IMR-90 (cell line): ENCODE data around the gene SAA4. TPM values are rescaled to one million over a fixed set of nuclear protein-coding genes. Genes with fewer than 3 reads are reported as not detected.
"Not testable (repeated sequence)": the region's sequence is repeated elsewhere in the genome, so short reads cannot be mapped to it uniquely, and the experiment has no call there.

Experiments used
- ATAC-seq: fragments of 200-7000 bp; cut with Tn5 transposase; 2 replicates; pipeline ENCODE4 v1.9.1; 2020; ENCODE audit warnings: low read depth, mild to moderate bottlenecking, moderate library complexity
- BruUV-seq: library from RNA; stranded (reverse); fragments of 400-500 nt; replicated peaks from 2 replicates; lab custom pipeline; 2021; lab: Mats Ljungman, UMichigan
- CTCF ChIA-PET: fragments of 300-600 bp; formaldehyde crosslinking; extraction: SDS; loops from one replicate; lab custom pipeline; 2021; ENCODE audit warnings: antibody characterized with exemption; lab: Yijun Ruan, JAX
- POLR2A ChIA-PET: fragments of 300-600 bp; sonication (Branson Sonifier 250); formaldehyde crosslinking; loops from one replicate; lab custom pipeline; 2022; ENCODE audit warnings: antibody characterized with exemption; ENCODE audit not compliant: unreplicated experiment; lab: Charles Lee
- DNase-seq: peaks from one replicate; pipeline ENCODE4 v3.0.0; 2013
- H2AFZ ChIP-seq: replicated peaks from 2 replicates; pipeline ENCODE3; 2013; ENCODE audit warnings: low read length, mild to moderate bottlenecking; ENCODE audit not compliant: poor library complexity
- H2AK5ac ChIP-seq: 2 replicates; pipeline ENCODE4 v1.6.1; 2013; ENCODE audit warnings: low read depth, low read length, inconsistent platforms
- H2AK9ac ChIP-seq: replicated peaks from 2 replicates; pipeline ENCODE3; 2013; ENCODE audit warnings: mild to moderate bottlenecking, low read depth, low read length, moderate library complexity; ENCODE audit not compliant: poor library complexity
- H2BK120ac ChIP-seq: 2 replicates; pipeline ENCODE4 v1.6.1; 2013; ENCODE audit warnings: low read depth, low read length, inconsistent platforms
- H2BK15ac ChIP-seq: 3 replicates; pipeline ENCODE4 v1.6.1; 2013; ENCODE audit warnings: low read depth, low read length, inconsistent platforms
- H2BK20ac ChIP-seq: 2 replicates; pipeline ENCODE4 v1.6.1; 2013; ENCODE audit warnings: low read depth, mild to moderate bottlenecking, inconsistent platforms, low read length, moderate library complexity
- H2BK5ac ChIP-seq: 2 replicates; pipeline ENCODE4 v1.6.1; 2013; ENCODE audit warnings: mild to moderate bottlenecking, low read depth, low read length, inconsistent platforms; ENCODE audit not compliant: poor library complexity, severe bottlenecking
- H3K14ac ChIP-seq: replicated peaks from 2 replicates; pipeline ENCODE4 v1.6.1; 2013; ENCODE audit warnings: low read depth, low read length, inconsistent platforms
- H3K18ac ChIP-seq: 2 replicates; pipeline ENCODE4 v1.6.1; 2013; ENCODE audit warnings: low read depth, low read length, control low read depth
- H3K23ac ChIP-seq: 2 replicates; pipeline ENCODE4 v1.6.1; 2013; ENCODE audit warnings: low read depth, low read length, inconsistent platforms
- H3K27ac ChIP-seq: 2 replicates; pipeline ENCODE4 v1.5.1; 2013; ENCODE audit warnings: mild to moderate bottlenecking, control low read depth, low read length; ENCODE audit not compliant: insufficient read depth
- H3K27me3 ChIP-seq: 2 replicates; pipeline ENCODE4 v1.6.1; 2013; ENCODE audit warnings: low read length; ENCODE audit not compliant: control insufficient read depth, insufficient read depth
- H3K36me3 ChIP-seq: 2 replicates; pipeline ENCODE4 v1.6.1; 2013; ENCODE audit warnings: low read length, mixed read lengths; ENCODE audit not compliant: control insufficient read depth, insufficient read depth
- H3K4ac ChIP-seq: 2 replicates; pipeline ENCODE4 v1.6.1; 2013; ENCODE audit warnings: low read depth, low read length, inconsistent platforms
- H3K4me1 ChIP-seq: 2 replicates; pipeline ENCODE4 v1.6.1; 2013; ENCODE audit warnings: low read length, mixed read lengths; ENCODE audit not compliant: control insufficient read depth, insufficient read depth
- H3K4me2 ChIP-seq: 2 replicates; pipeline ENCODE4 v1.6.1; 2013; ENCODE audit warnings: low read depth, mild to moderate bottlenecking, control low read depth, low read length, moderate library complexity
- H3K4me3 ChIP-seq: 2 replicates; pipeline ENCODE4 v1.5.1; 2013; ENCODE audit warnings: low read depth, mild to moderate bottlenecking, control low read depth, low read length, moderate library complexity; ENCODE audit not compliant: insufficient read depth
- H3K56ac ChIP-seq: 2 replicates; pipeline ENCODE4 v1.6.1; 2013; ENCODE audit warnings: low read length, inconsistent platforms; ENCODE audit not compliant: insufficient read depth; ENCODE audit errors: extremely low read depth
- H3K79me1 ChIP-seq, 2 experiments: 2 replicates each; pipeline ENCODE4 v1.6.1; 2013; ENCODE audit warnings: low read length in 2 of 2, inconsistent platforms in 1 of 2, low read depth in 1 of 2
- H3K9ac ChIP-seq: 2 replicates; pipeline ENCODE4 v1.6.1; 2013; ENCODE audit warnings: low read depth, low read length, control low read depth
- H3K9me1 ChIP-seq: 2 replicates; pipeline ENCODE4 v1.6.1; 2013; ENCODE audit warnings: low read length, inconsistent platforms; ENCODE audit not compliant: insufficient read depth
- H3K9me3 ChIP-seq: 2 replicates; pipeline ENCODE4 v1.6.1; 2013; ENCODE audit warnings: low read length; ENCODE audit not compliant: control insufficient read depth, insufficient read depth
- H4K20me1 ChIP-seq: 2 replicates; pipeline ENCODE4 v1.6.1; 2013; ENCODE audit warnings: low read length, inconsistent platforms; ENCODE audit not compliant: insufficient read depth
- H4K5ac ChIP-seq: 2 replicates; pipeline ENCODE4 v1.6.1; 2013; ENCODE audit warnings: mild to moderate bottlenecking, low read depth, low read length, control low read depth
- H4K8ac ChIP-seq, 2 experiments: 2 replicates each; pipeline ENCODE4 v1.6.1; 2013; ENCODE audit warnings: low read depth in 2 of 2, low read length in 2 of 2, control low read depth in 1 of 2, inconsistent platforms in 1 of 2
- H4K91ac ChIP-seq: 2 replicates; pipeline ENCODE4 v1.6.1; 2013; ENCODE audit warnings: low read depth, low read length, inconsistent platforms; ENCODE audit not compliant: insufficient read depth
- WGBS, 2 experiments: methylation state at CpG; one replicate each; pipeline versions ENCODE4 v1.1.5 to v1.1.7; 2013; ENCODE audit warnings: missing lambda C conversion rate in 2 of 2; ENCODE audit not compliant: insufficient read length in 1 of 2; ENCODE audit errors: extremely low coverage in 2 of 2; 5-methylcytosine and 5-hydroxymethylcytosine counted together
- dilution Hi-C: fragments of 300-500 bp; cut with HindIII; formaldehyde crosslinking; loops from one replicate; pipeline ENCODE4 v1.14.3; 2018; ENCODE audit warnings: low sequenced_read_pairs; ENCODE audit not compliant: unreplicated experiment
- in situ Hi-C: fragments of 300-500 bp; cut with MboI; formaldehyde crosslinking; loops from 3 replicates; pipeline ENCODE4 v1.14.3; 2019; ENCODE audit warnings: low sequenced_read_pairs, inconsistent platforms, mixed read lengths
- intact Hi-C: fragments of 100-400 bp; cut with micrococcal nuclease; formaldehyde crosslinking; loops from 2 replicates; pipeline ENCODE4 v1.10.0; 2022
- polyA plus RNA-seq, 3 experiments: library from polyadenylated mRNA; depleted of rRNA; stranded (reverse); fragments of >200 nt; gene quantifications; 2 replicates each; pipeline ENCODE4 v1.2.3, GENCODE V29; 2012; ENCODE audit warnings: low replicate concordance in 1 of 3
- total RNA-seq: library from RNA; depleted of rRNA; stranded (reverse); fragments of >200 nt; gene quantifications from 2 replicates; pipeline ENCODE4 v1.2.3, GENCODE V29; 2012

SAA4 gene
- total and polyA plus RNA-seq, 2 of the 4 experiments (the other 2 are of a cell fraction), result not detected

- H4K20me1 ChIP-seq, H3K9me3 ChIP-seq, DNase-seq, H3K27ac ChIP-seq, H3K9ac ChIP-seq, H2AFZ ChIP-seq, H3K4me3 ChIP-seq, H3K4me1 ChIP-seq, H3K18ac ChIP-seq, H2AK5ac ChIP-seq, dilution Hi-C loops, intact Hi-C loops, H2AK9ac ChIP-seq, H4K8ac ChIP-seq, H4K5ac ChIP-seq, H4K91ac ChIP-seq, H3K4ac ChIP-seq, ATAC-seq, H3K9me1 ChIP-seq, H3K36me3 ChIP-seq, H2BK20ac ChIP-seq, H3K14ac ChIP-seq, in situ Hi-C loops, H2BK15ac ChIP-seq, H3K79me1 ChIP-seq, H2BK120ac ChIP-seq, POLR2A ChIA-PET, H2BK5ac ChIP-seq, H3K56ac ChIP-seq, H3K4me2 ChIP-seq, H3K27me3 ChIP-seq, CTCF ChIA-PET, BruUV-seq, H3K23ac ChIP-seq: not testable (repeated sequence)
- no CpG with 5 or more reads among the region's 6 CpGs for WGBS, 2 experiments
These were observed 10.6 kb upstream of the SAA4 start for GRCh38 chr11:18247191-18247581.

- H3K9me3 ChIP-seq, H4K91ac ChIP-seq, H4K5ac ChIP-seq, H3K18ac ChIP-seq, H2BK120ac ChIP-seq, H4K8ac ChIP-seq, H3K23ac ChIP-seq, DNase-seq, BruUV-seq, H3K79me1 ChIP-seq, H2BK15ac ChIP-seq, H3K4ac ChIP-seq, dilution Hi-C loops, H3K4me1 ChIP-seq, POLR2A ChIA-PET, H3K9me1 ChIP-seq, H4K20me1 ChIP-seq, H2AK5ac ChIP-seq, H3K27ac ChIP-seq, H3K27me3 ChIP-seq, H3K14ac ChIP-seq, H2BK20ac ChIP-seq, H2AFZ ChIP-seq, ATAC-seq, H2BK5ac ChIP-seq, CTCF ChIA-PET, H2AK9ac ChIP-seq, H3K9ac ChIP-seq, in situ Hi-C loops, intact Hi-C loops, H3K56ac ChIP-seq, H3K36me3 ChIP-seq, H3K4me3 ChIP-seq, H3K4me2 ChIP-seq: not testable (repeated sequence)
- 69% methylated on average over 5 of the region's 11 CpGs; no CpG with 5 or more reads in 1 of the 2 experiments for WGBS, 2 experiments
These were observed 10.0 kb upstream of the SAA4 start for GRCh38 chr11:18246379-18247190.
